Femur (tissue), 1 donor: ENCODE results near the gene TGDS.
A peak's percentile ranks its signal among the peaks of the same experiment; 100 is the strongest.
"Not testable (repeated sequence)": the region's sequence is repeated elsewhere in the genome, so short reads cannot be mapped to it uniquely, and the experiment has no call there.

Source experiments
- DNase-seq: peaks from one replicate; pipeline ENCODE4 v3.0.0-alpha.2; 2017

The TGDS gene

GRCh38 chr13:94595950-94596574 is at the start of gene TGDS:
Gene TGDS, minus strand, starts transcription at chr13:94596152. Its CDS starts 16 bp downstream, at chr13:94596136.
- peak; percentile 96 for DNase-seq

GRCh38 chr13:94641409-94641941 is 45.5 kb upstream of the TGDS start:
- peak; percentile 33 for DNase-seq

GRCh38 chr13:94640721-94641120 is 44.8 kb upstream of the TGDS start:
- no peak for DNase-seq

- not testable (repeated sequence) for DNase-seq
These were observed 41.7 kb upstream of the TGDS start for GRCh38 chr13:94637677-94638076.

GRCh38 chr13:94636942-94637578 is 41.1 kb upstream of the TGDS start:
- no peak for DNase-seq

GRCh38 chr13:94636096-94636495 is 40.1 kb upstream of the TGDS start:
- not testable (repeated sequence) for DNase-seq

- DNase-seq, result no peak
These were observed 36.5 kb upstream of the TGDS start for GRCh38 chr13:94632226-94632980.

- DNase-seq, result no peak
These were observed 34.9 kb upstream of the TGDS start for GRCh38 chr13:94630858-94631257.

GRCh38 chr13:94623316-94623715 is 27.4 kb upstream of the TGDS start:
- DNase-seq, result no peak

GRCh38 chr13:94622344-94622743 is 26.4 kb upstream of the TGDS start:
- no peak for DNase-seq

- DNase-seq, result no peak
These were observed 24.4 kb upstream of the TGDS start for GRCh38 chr13:94620286-94620896.

- DNase-seq, result no peak
These were observed 21.5 kb upstream of the TGDS start for GRCh38 chr13:94617389-94618000.

GRCh38 chr13:94613051-94613450 is 17.1 kb upstream of the TGDS start:
- no peak for DNase-seq

GRCh38 chr13:94612050-94612449 is 16.1 kb upstream of the TGDS start:
- no peak for DNase-seq

- no peak for DNase-seq
These were observed 14.5 kb upstream of the TGDS start for GRCh38 chr13:94610475-94610874.

GRCh38 chr13:94609196-94609595 is 13.2 kb upstream of the TGDS start:
- DNase-seq, result no peak

- no peak for DNase-seq
These were observed 12.6 kb upstream of the TGDS start for GRCh38 chr13:94608586-94608985.

GRCh38 chr13:94607939-94608338 is 12.0 kb upstream of the TGDS start:
- DNase-seq, result no peak

GRCh38 chr13:94607056-94607455 is 11.1 kb upstream of the TGDS start:
- DNase-seq, result no peak

- no peak for DNase-seq
These were observed 6.5 kb upstream of the TGDS start for GRCh38 chr13:94602467-94602866.

GRCh38 chr13:94601446-94602431 is 5.8 kb upstream of the TGDS start, which contains the start of gene GPR180:
Gene GPR180, plus strand, starts transcription at chr13:94601857. Its CDS starts 71 bp downstream, at chr13:94601928.
- DNase-seq, result peak; percentile 99
